IMR-90 (cell line): Measurements from ENCODE around the gene CLEC3A.

Experiments
- CEBPB ChIP-seq: IDR thresholded peaks from 2 replicates; pipeline ENCODE4 v1.6.1; 2012; ENCODE audit warnings: low read depth, low read length, improper control_type of control experiment
- POLR2A ChIP-seq: IDR thresholded peaks from 2 replicates; pipeline ENCODE4 v1.6.1; 2012; ENCODE audit warnings: mild to moderate bottlenecking, low read depth, low read length
- SMC3 ChIP-seq: fragments of 150-350 bp; IDR thresholded peaks from 2 replicates; pipeline ENCODE4 v1.6.1; 2016; ENCODE audit warnings: low read depth, mild to moderate bottlenecking, antibody characterized with exemption, low read length, moderate library complexity
- TF ChIP-seq, protein P1 (sequence below): fragments of 150-350 bp; IDR thresholded peaks from 2 replicates; pipeline ENCODE4 v1.6.1; 2017; ENCODE audit warnings: mild to moderate bottlenecking, antibody characterized with exemption, low read length, low read depth
- TF ChIP-seq, protein P2 (sequence below): conservative IDR thresholded peaks from 2 replicates; pipeline ENCODE4 v1.5.1; 2012; ENCODE audit warnings: mild to moderate bottlenecking, low read depth, low read length, improper control_type of control experiment

DNA sequence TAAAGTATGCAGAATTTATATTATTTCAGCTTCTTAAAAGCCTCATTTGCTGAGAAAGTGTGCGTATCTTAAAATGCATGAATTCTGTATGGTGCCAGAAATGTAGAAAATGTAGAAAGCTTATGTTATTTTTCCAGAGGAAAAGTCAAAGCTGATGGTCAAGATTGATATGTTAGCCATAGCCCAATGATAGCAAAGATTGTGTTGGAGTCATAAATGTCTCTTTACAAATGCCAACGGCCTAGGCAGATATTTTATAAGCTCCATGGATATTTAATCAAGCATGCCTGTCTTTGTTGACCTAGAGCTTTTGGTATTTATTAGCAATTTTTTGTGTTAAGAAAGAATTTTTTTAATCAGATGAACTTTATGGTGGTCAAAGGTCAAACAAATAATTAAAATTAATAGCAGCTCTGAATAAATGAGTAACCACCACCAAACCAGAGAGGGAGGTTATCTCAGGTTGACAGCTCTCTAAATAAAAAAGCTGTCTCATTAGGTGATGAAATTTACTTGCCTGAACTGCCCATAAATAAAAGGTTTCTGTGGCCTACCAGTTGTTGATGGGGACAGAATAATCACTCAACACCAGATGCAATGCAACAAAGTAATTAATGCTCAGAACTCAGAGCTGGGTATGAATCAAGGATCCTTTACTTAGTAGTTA, 28.5 kb downstream of the CLEC3A start:
- TF ChIP-seq, protein P1, sequence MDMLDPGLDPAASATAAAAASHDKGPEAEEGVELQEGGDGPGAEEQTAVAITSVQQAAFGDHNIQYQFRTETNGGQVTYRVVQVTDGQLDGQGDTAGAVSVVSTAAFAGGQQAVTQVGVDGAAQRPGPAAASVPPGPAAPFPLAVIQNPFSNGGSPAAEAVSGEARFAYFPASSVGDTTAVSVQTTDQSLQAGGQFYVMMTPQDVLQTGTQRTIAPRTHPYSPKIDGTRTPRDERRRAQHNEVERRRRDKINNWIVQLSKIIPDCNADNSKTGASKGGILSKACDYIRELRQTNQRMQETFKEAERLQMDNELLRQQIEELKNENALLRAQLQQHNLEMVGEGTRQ = no peak
- TF ChIP-seq, protein P2, sequence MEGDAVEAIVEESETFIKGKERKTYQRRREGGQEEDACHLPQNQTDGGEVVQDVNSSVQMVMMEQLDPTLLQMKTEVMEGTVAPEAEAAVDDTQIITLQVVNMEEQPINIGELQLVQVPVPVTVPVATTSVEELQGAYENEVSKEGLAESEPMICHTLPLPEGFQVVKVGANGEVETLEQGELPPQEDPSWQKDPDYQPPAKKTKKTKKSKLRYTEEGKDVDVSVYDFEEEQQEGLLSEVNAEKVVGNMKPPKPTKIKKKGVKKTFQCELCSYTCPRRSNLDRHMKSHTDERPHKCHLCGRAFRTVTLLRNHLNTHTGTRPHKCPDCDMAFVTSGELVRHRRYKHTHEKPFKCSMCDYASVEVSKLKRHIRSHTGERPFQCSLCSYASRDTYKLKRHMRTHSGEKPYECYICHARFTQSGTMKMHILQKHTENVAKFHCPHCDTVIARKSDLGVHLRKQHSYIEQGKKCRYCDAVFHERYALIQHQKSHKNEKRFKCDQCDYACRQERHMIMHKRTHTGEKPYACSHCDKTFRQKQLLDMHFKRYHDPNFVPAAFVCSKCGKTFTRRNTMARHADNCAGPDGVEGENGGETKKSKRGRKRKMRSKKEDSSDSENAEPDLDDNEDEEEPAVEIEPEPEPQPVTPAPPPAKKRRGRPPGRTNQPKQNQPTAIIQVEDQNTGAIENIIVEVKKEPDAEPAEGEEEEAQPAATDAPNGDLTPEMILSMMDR = no peak
- TF ChIP-seq POLR2A (no peak), CEBPB (no peak), SMC3 (no peak)
